Measurements from ENCODE around the gene PIP5K1C.

DNA sequence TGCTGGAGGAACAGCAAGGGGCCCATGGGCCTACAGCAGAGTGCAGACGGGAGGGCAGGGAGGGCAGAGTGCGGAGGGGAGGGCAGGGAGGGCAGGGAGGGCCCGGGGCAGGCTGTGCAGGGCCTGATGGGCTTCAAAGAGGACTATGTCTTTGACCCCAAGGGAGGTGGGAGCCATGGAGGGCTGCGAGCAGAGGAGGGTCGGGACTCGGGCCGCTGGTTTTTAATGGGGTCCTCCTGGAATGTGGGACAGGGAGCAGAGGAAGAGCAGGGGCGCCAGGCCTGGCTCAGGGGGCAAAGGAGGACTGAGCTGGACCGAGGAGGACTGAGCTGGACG lies 3.6 kb downstream of the PIP5K1C start:
- TF ChIP-seq EGR1 (IDR thresholded peaks at IDR 0.05; ENCODE audit: low read depth) (no peak), POLR2A (IDR thresholded peaks at IDR 0.05; ENCODE audit: borderline replicate concordance, extremely low read depth, insufficient read depth, insufficient read length) (no peak), JUND (IDR thresholded peaks at IDR 0.05) (no peak), EZH2 (IDR thresholded peaks at IDR 0.05) (no peak), TCF7L2 (IDR thresholded peaks at IDR 0.05; ENCODE audit: borderline replicate concordance, extremely low read depth, insufficient read depth, insufficient read length) (no peak), SP1 (IDR thresholded peaks at IDR 0.05; ENCODE audit: low read depth) (no peak), CEBPB (IDR thresholded peaks at IDR 0.05; ENCODE audit: low read depth) (no peak), ZNF274 (IDR thresholded peaks at IDR 0.05; ENCODE audit: low read depth, low read length) (no peak)
- TF ChIP-seq, protein P1, sequence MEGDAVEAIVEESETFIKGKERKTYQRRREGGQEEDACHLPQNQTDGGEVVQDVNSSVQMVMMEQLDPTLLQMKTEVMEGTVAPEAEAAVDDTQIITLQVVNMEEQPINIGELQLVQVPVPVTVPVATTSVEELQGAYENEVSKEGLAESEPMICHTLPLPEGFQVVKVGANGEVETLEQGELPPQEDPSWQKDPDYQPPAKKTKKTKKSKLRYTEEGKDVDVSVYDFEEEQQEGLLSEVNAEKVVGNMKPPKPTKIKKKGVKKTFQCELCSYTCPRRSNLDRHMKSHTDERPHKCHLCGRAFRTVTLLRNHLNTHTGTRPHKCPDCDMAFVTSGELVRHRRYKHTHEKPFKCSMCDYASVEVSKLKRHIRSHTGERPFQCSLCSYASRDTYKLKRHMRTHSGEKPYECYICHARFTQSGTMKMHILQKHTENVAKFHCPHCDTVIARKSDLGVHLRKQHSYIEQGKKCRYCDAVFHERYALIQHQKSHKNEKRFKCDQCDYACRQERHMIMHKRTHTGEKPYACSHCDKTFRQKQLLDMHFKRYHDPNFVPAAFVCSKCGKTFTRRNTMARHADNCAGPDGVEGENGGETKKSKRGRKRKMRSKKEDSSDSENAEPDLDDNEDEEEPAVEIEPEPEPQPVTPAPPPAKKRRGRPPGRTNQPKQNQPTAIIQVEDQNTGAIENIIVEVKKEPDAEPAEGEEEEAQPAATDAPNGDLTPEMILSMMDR (IDR thresholded peaks at IDR 0.05 in 2 of 3, conservative IDR thresholded peaks at IDR 0.05 in 1 of 3; ENCODE audit: borderline replicate concordance in 1 of 3, insufficient read depth in 1 of 3, low read depth in 2 of 3, low read length in 2 of 3) = no peak
- TF ChIP-seq, protein P2, sequence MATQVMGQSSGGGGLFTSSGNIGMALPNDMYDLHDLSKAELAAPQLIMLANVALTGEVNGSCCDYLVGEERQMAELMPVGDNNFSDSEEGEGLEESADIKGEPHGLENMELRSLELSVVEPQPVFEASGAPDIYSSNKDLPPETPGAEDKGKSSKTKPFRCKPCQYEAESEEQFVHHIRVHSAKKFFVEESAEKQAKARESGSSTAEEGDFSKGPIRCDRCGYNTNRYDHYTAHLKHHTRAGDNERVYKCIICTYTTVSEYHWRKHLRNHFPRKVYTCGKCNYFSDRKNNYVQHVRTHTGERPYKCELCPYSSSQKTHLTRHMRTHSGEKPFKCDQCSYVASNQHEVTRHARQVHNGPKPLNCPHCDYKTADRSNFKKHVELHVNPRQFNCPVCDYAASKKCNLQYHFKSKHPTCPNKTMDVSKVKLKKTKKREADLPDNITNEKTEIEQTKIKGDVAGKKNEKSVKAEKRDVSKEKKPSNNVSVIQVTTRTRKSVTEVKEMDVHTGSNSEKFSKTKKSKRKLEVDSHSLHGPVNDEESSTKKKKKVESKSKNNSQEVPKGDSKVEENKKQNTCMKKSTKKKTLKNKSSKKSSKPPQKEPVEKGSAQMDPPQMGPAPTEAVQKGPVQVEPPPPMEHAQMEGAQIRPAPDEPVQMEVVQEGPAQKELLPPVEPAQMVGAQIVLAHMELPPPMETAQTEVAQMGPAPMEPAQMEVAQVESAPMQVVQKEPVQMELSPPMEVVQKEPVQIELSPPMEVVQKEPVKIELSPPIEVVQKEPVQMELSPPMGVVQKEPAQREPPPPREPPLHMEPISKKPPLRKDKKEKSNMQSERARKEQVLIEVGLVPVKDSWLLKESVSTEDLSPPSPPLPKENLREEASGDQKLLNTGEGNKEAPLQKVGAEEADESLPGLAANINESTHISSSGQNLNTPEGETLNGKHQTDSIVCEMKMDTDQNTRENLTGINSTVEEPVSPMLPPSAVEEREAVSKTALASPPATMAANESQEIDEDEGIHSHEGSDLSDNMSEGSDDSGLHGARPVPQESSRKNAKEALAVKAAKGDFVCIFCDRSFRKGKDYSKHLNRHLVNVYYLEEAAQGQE (IDR thresholded peaks at IDR 0.05; ENCODE audit: low read depth) = no peak
